Measurements from ENCODE around the gene DHX29. TPM values are rescaled to one million over a fixed set of nuclear protein-coding genes. Genes with fewer than 3 reads are reported as not detected.

Gene DHX29
- total RNA-seq, 1 donor from 2014 or later = 21.1 TPM

DNA sequence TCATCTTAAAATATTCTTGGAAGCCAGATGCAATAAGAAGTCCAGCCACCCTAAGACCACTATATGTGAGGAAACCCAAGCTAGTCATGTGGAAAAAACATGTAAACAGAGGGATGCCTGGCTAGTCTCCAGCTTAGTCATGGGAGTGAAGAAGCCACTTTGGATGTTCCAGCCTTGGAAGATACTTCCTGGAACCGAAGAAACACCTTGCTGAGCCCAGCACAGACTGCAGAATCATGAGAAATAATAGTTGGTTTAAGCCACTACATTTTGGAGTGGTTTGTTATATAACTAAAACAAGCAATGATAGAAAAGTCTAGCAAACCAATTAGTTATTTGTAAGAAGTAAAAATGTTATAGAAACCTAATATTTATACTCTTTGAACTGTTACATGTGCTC lies 12.6 kb downstream of the DHX29 start:
- H3K9me3 Mint-ChIP-seq (ENCODE audit: unreplicated experiment) = no peaks in the 10 kb centered on the region
- H3K27ac Mint-ChIP-seq (ENCODE audit: unreplicated experiment) = no peak overlapping the region
- DNase-seq (ENCODE audit: low spot score) = no peak
- H3K4me1 Mint-ChIP-seq (ENCODE audit: unreplicated experiment) = no peaks in the 10 kb centered on the region
- H3K4me3 Mint-ChIP-seq (ENCODE audit: unreplicated experiment) = no peak overlapping the region
- TF ChIP-seq, protein P1, sequence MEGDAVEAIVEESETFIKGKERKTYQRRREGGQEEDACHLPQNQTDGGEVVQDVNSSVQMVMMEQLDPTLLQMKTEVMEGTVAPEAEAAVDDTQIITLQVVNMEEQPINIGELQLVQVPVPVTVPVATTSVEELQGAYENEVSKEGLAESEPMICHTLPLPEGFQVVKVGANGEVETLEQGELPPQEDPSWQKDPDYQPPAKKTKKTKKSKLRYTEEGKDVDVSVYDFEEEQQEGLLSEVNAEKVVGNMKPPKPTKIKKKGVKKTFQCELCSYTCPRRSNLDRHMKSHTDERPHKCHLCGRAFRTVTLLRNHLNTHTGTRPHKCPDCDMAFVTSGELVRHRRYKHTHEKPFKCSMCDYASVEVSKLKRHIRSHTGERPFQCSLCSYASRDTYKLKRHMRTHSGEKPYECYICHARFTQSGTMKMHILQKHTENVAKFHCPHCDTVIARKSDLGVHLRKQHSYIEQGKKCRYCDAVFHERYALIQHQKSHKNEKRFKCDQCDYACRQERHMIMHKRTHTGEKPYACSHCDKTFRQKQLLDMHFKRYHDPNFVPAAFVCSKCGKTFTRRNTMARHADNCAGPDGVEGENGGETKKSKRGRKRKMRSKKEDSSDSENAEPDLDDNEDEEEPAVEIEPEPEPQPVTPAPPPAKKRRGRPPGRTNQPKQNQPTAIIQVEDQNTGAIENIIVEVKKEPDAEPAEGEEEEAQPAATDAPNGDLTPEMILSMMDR (IDR thresholded peaks at IDR 0.05; ENCODE audit: unreplicated experiment) = no peak
- peaks cover 16% of the 10 kb centered on the region for H3K36me3 Mint-ChIP-seq (ENCODE audit: low read depth, unreplicated experiment)
- H3K27me3 Mint-ChIP-seq (ENCODE audit: unreplicated experiment) = no peaks in the 10 kb centered on the region

GRCh38 chr5:55290991-55291390 lies 16.5 kb downstream of the DHX29 start:
- H3K27ac Mint-ChIP-seq (ENCODE audit: unreplicated experiment) = no peak overlapping the region

GRCh38 chr5:55289808-55290207 lies 17.7 kb downstream of the DHX29 start:
- Mint-ChIP-seq H3K4me1 (ENCODE audit: unreplicated experiment) (peaks cover 3% of the 10 kb centered on the region), H3K27ac (ENCODE audit: unreplicated experiment) (no peak overlapping the region), H3K27me3 (ENCODE audit: unreplicated experiment) (no peaks in the 10 kb centered on the region), H3K4me3 (ENCODE audit: unreplicated experiment) (no peak overlapping the region), H3K36me3 (ENCODE audit: low read depth, unreplicated experiment) (peaks cover 27% of the 10 kb centered on the region), H3K9me3 (ENCODE audit: unreplicated experiment) (no peaks in the 10 kb centered on the region)
- TF ChIP-seq, protein P1 (IDR thresholded peaks at IDR 0.05; ENCODE audit: unreplicated experiment) = no peak
- DNase-seq (ENCODE audit: low spot score) = no peak

More at GRCh38 chr5:55290991-55291390, 16.5 kb downstream of the DHX29 start:
- Mint-ChIP-seq H3K36me3 (ENCODE audit: low read depth, unreplicated experiment) (peaks cover 29% of the 10 kb centered on the region), H3K4me1 (ENCODE audit: unreplicated experiment) (peaks cover 3% of the 10 kb centered on the region), H3K4me3 (ENCODE audit: unreplicated experiment) (no peak overlapping the region), H3K9me3 (ENCODE audit: unreplicated experiment) (no peaks in the 10 kb centered on the region), H3K27me3 (ENCODE audit: unreplicated experiment) (no peaks in the 10 kb centered on the region)
- DNase-seq (ENCODE audit: low spot score) = no peak
- TF ChIP-seq, protein P1 (IDR thresholded peaks at IDR 0.05; ENCODE audit: unreplicated experiment) = no peak

GRCh38 chr5:55286411-55286933 lies 21.0 kb downstream of the DHX29 start:
- Mint-ChIP-seq H3K27ac (ENCODE audit: unreplicated experiment) (no peak overlapping the region), H3K4me1 (ENCODE audit: unreplicated experiment) (peaks cover 3% of the 10 kb centered on the region), H3K27me3 (ENCODE audit: unreplicated experiment) (no peaks in the 10 kb centered on the region), H3K9me3 (ENCODE audit: unreplicated experiment) (no peaks in the 10 kb centered on the region), H3K36me3 (ENCODE audit: low read depth, unreplicated experiment) (peaks cover 12% of the 10 kb centered on the region), H3K4me3 (ENCODE audit: unreplicated experiment) (no peak overlapping the region)
- TF ChIP-seq, protein P1 (IDR thresholded peaks at IDR 0.05; ENCODE audit: unreplicated experiment) = no peak
- no peak for DNase-seq (ENCODE audit: low spot score)

DNA sequence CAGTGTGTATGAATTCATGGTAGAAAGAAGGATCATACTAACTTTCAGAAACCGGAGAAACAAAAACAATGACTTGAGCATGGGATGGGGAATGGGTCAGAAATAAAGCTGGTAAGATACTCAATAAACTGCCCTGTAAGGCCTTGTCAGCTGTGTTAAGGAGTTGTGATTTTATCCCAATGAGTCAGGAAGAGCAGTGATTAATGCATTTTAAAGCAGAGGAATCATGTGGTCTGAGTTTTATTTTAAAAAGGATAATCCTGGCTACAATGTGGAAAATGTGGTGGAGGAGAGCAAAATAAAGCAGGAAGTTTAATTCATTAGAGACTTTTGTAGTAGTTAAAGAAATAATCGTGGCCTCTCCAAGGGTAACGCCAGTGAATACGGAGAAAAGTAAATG lies 28.7 kb downstream of the DHX29 start:
- no peaks in the 10 kb centered on the region for H3K4me1 Mint-ChIP-seq (ENCODE audit: unreplicated experiment)
- DNase-seq (ENCODE audit: low spot score) = no peak
- TF ChIP-seq, protein P1 (IDR thresholded peaks at IDR 0.05; ENCODE audit: unreplicated experiment) = no peak
- H3K27ac Mint-ChIP-seq (ENCODE audit: unreplicated experiment) = no peak overlapping the region
- H3K4me3 Mint-ChIP-seq (ENCODE audit: unreplicated experiment) = no peak overlapping the region
- no peaks in the 10 kb centered on the region for H3K9me3 Mint-ChIP-seq (ENCODE audit: unreplicated experiment)
- peaks cover 26% of the 10 kb centered on the region for H3K36me3 Mint-ChIP-seq (ENCODE audit: low read depth, unreplicated experiment)
- no peaks in the 10 kb centered on the region for H3K27me3 Mint-ChIP-seq (ENCODE audit: unreplicated experiment)

Data from endothelial cell (in vitro differentiated cells).